ENCODE results near the gene NELL1.

DNA sequence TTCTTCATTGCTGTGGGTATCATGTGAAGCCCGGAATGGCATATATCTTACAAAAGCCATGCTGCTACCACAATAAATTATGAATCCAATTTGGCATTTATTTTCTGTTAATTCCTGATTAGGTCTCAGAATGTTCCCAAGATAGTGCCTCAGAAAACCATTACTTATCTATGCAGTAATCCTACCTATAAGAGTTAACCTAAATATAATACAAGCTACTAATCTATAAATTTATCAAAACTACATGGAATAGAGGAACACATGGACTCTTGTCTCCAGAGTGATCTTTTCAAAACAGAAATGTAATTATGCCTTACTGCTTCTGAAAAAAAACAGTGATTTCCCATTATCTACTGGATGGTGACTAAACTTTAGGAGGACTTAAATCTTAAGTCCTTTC lies 835.7 kb downstream of the NELL1 start:
- no peak for TF ChIP-seq ESRRG (CRISPR knock-in tag; IDR thresholded peaks at IDR 0.05)
- TF ChIP-seq ZNF70 (CRISPR knock-in tag; IDR thresholded peaks at IDR 0.05) = no peak
- TF ChIP-seq, protein P1, sequence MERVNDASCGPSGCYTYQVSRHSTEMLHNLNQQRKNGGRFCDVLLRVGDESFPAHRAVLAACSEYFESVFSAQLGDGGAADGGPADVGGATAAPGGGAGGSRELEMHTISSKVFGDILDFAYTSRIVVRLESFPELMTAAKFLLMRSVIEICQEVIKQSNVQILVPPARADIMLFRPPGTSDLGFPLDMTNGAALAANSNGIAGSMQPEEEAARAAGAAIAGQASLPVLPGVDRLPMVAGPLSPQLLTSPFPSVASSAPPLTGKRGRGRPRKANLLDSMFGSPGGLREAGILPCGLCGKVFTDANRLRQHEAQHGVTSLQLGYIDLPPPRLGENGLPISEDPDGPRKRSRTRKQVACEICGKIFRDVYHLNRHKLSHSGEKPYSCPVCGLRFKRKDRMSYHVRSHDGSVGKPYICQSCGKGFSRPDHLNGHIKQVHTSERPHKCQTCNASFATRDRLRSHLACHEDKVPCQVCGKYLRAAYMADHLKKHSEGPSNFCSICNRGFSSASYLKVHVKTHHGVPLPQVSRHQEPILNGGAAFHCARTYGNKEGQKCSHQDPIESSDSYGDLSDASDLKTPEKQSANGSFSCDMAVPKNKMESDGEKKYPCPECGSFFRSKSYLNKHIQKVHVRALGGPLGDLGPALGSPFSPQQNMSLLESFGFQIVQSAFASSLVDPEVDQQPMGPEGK (CRISPR knock-in tag; IDR thresholded peaks at IDR 0.05; ENCODE audit: borderline replicate concordance) = no peak
- no peak for TF ChIP-seq ARNTL (CRISPR knock-in tag; IDR thresholded peaks at IDR 0.05; ENCODE audit: borderline replicate concordance, low read depth)
- TF ChIP-seq BACH2 (CRISPR knock-in tag; IDR thresholded peaks at IDR 0.05; ENCODE audit: borderline replicate concordance) = no peak
- TF ChIP-seq, protein P2, sequence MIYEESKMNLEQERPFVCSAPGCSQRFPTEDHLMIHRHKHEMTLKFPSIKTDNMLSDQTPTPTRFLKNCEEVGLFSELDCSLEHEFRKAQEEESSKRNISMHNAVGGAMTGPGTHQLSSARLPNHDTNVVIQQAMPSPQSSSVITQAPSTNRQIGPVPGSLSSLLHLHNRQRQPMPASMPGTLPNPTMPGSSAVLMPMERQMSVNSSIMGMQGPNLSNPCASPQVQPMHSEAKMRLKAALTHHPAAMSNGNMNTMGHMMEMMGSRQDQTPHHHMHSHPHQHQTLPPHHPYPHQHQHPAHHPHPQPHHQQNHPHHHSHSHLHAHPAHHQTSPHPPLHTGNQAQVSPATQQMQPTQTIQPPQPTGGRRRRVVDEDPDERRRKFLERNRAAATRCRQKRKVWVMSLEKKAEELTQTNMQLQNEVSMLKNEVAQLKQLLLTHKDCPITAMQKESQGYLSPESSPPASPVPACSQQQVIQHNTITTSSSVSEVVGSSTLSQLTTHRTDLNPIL (CRISPR knock-in tag; IDR thresholded peaks at IDR 0.05; ENCODE audit: low read depth) = no peak
- TF ChIP-seq PPARA (CRISPR knock-in tag; IDR thresholded peaks at IDR 0.05; ENCODE audit: borderline replicate concordance) = no peak
- no peak for TF ChIP-seq ZNF565 (CRISPR knock-in tag; conservative IDR thresholded peaks at IDR 0.05; ENCODE audit: low read depth)
- no peak for TF ChIP-seq ZFP3 (CRISPR knock-in tag; IDR thresholded peaks at IDR 0.05)
- no peak for TF ChIP-seq ZC3H10 (CRISPR knock-in tag; IDR thresholded peaks at IDR 0.05)
- no peak for TF ChIP-seq SNAI2 (CRISPR knock-in tag; IDR thresholded peaks at IDR 0.05)
- no peak for TF ChIP-seq GLIS3 (CRISPR knock-in tag; IDR thresholded peaks at IDR 0.05)
- no peak for TF ChIP-seq TOX (CRISPR knock-in tag; IDR thresholded peaks at IDR 0.05; ENCODE audit: borderline replicate concordance)
- no peak for TF ChIP-seq RARB (CRISPR knock-in tag; IDR thresholded peaks at IDR 0.05)

All from SK-N-SH treated with all-trans-retinoic acid at 6 μM for 48 hours (cell line).